Kidney (tissue), 14 donors: ENCODE measurements around the gene SOWAHA. TPM values are rescaled to one million over a fixed set of nuclear protein-coding genes. Genes with fewer than 3 reads are reported as not detected.

Source experiments
- DNase-seq, 5 donors: peaks; one replicate each; pipeline ENCODE4 v3.0.0-alpha.2; 2013 to 2020
- FAIRE-seq: peaks from 2 replicates; lab custom pipeline; 2012; peaks lifted over from hg19 to GRCh38; lab: Jason Lieb, UNC
- H3K27ac ChIP-seq, 2 donors: one replicate each; pipeline ENCODE4 v1.7.0; 2013; ENCODE audit warnings: low read depth in 2 of 2, low read length in 2 of 2, inconsistent platforms in 1 of 2
- H3K27me3 ChIP-seq: one replicate; pipeline ENCODE4 v1.7.1; 2013; ENCODE audit warnings: low read length, inconsistent platforms; ENCODE audit not compliant: control insufficient read depth, insufficient read depth
- H3K36me3 ChIP-seq, 3 donors: one replicate each; pipeline versions ENCODE4 v1.7.0 to v1.7.1; 2013; ENCODE audit warnings: low read length in 3 of 3, control low read depth in 1 of 3, inconsistent platforms in 1 of 3; ENCODE audit not compliant: insufficient read depth in 3 of 3, control insufficient read depth in 2 of 3
- H3K4me1 ChIP-seq, 3 donors: one replicate each; pipeline versions ENCODE4 v1.7.0 to v1.7.1; 2013; ENCODE audit warnings: low read length in 3 of 3, inconsistent platforms in 1 of 3, low read depth in 1 of 3; ENCODE audit not compliant: control insufficient read depth in 2 of 3, insufficient read depth in 2 of 3
- H3K4me3 ChIP-seq, 3 donors: one replicate each; pipeline versions ENCODE4 v1.7.0 to v1.8.1; 2013; ENCODE audit warnings: low read length in 3 of 3, control low read depth in 1 of 3, inconsistent platforms in 1 of 3
- H3K9ac ChIP-seq, 3 donors: one replicate each; pipeline versions ENCODE4 v1.7.0 to v1.7.1; 2013; ENCODE audit warnings: low read length in 3 of 3, control low read depth in 1 of 3, inconsistent platforms in 1 of 3
- H3K9me3 ChIP-seq, 3 donors: one replicate each; pipeline versions ENCODE4 v1.7.0 to v1.7.1; 2013; ENCODE audit warnings: low read length in 3 of 3, control low read depth in 1 of 3, inconsistent platforms in 1 of 3; ENCODE audit not compliant: control insufficient read depth in 2 of 3, insufficient read depth in 1 of 3
- intact Hi-C: fragments of 100-400 bp; cut with DNase I; formaldehyde crosslinking; loops from one replicate; pipeline ENCODE4 v1.11.1; 2022
- polyA plus RNA-seq: library from polyadenylated mRNA; stranded (reverse); fragments of 350-450 nt; fragmentation: Illumina TruSeq; extraction: RNeasy Lipid Tissue Mini Kit (QIAGEN cat#74804); gene quantifications from one replicate; pipeline ENCODE4 v1.2.3, GENCODE V29; 2014; ENCODE audit warnings: low read depth, low replicate concordance; ENCODE audit not compliant: insufficient read depth
- total RNA-seq: library from RNA; stranded (reverse); fragmentation: NEBNext Ultra II Directional; extraction: Animal tissue kit (Norgen Biotek cat#: 25700); gene quantifications from one replicate; pipeline ENCODE4 v1.2.1, GENCODE V29; 2021
- TF ChIP-seq, protein P1 (sequence below): IDR thresholded peaks from 3 replicates; pipeline ENCODE4 v1.5.1; 2012; ENCODE audit warnings: mild to moderate bottlenecking, moderate library complexity, borderline replicate concordance; ENCODE audit not compliant: insufficient read depth; ENCODE audit errors: extremely low read depth
- donor health status: control.
- donor health status: control.
- donor health status: control.
- donor health status: control.
- donor health status: control.
- donor health status: DM: yes; HTN: yes; CAD: no.
- donor health status: Normal renal cell carcinoma (clear cell type).

Gene SOWAHA
- total and polyA plus RNA-seq, 2 donors from 2014 or later: 4.1 to 7.1 TPM

DNA sequence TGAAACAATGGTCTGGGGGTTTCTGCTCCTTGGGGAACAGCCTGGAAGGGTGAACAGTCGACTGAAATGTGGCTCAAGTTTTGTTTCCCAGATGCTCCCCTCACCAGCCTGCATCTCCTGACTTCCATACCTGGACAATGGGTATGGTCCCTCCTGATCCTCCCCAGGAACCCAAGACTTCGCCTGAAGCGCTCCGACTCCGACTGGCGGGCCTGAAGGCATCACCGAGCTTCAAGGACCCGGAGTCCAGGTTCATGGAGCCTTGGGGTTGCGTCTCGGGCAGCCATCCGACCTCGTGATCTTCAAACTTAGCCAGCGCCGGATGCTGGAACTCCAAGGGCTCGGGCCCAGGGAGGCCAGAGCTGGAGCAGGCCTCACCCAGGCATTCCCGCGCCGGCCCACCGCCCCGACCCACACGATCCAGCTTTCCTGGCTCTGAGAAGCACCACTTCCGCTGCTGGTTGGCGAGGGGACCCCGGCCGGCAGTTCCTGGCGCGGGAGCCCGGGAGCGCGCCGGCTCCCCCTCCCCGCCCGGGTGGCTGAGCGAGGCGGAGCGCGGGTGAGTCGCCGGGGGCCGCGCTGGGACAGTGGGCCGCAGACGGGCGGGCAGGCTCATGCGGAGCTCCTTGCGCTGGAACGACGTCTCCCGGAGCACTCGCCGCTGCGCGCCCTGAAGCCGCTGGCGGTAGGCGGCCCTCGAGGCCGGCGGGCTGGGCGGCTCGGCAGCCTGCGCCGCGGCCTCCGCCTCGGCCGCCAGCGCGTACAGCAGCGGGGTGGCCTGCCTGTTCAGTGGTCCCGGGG, 12.1 kb downstream of the SOWAHA start:
- TF ChIP-seq, protein P1, sequence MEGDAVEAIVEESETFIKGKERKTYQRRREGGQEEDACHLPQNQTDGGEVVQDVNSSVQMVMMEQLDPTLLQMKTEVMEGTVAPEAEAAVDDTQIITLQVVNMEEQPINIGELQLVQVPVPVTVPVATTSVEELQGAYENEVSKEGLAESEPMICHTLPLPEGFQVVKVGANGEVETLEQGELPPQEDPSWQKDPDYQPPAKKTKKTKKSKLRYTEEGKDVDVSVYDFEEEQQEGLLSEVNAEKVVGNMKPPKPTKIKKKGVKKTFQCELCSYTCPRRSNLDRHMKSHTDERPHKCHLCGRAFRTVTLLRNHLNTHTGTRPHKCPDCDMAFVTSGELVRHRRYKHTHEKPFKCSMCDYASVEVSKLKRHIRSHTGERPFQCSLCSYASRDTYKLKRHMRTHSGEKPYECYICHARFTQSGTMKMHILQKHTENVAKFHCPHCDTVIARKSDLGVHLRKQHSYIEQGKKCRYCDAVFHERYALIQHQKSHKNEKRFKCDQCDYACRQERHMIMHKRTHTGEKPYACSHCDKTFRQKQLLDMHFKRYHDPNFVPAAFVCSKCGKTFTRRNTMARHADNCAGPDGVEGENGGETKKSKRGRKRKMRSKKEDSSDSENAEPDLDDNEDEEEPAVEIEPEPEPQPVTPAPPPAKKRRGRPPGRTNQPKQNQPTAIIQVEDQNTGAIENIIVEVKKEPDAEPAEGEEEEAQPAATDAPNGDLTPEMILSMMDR: no peak
- Histone ChIP-seq H3K4me3 (no peak overlapping the region), H3K9me3 (no peaks in the 10 kb centered on the region), H3K27ac (no peak overlapping the region), H3K36me3 (no peaks in the 10 kb centered on the region), H3K9ac (no peak overlapping the region), H3K4me1 (peaks cover 0 to 13% (median 5%) of the 10 kb centered on the region in 3 donors), H3K27me3 (peaks cover 2% of the 10 kb centered on the region)
- intact Hi-C loops: no loop called here
- no peak for FAIRE-seq
- peak in 3 of 5 donors; percentile 44 to 62 (median 46) for DNase-seq

GRCh38 chr5:132825834-132826391, 12.8 kb downstream of the SOWAHA start:
- FAIRE-seq (no peak), DNase-seq (peak in 2 of 5 donors; percentile 48 to 64)
- TF ChIP-seq, protein P1: no peak
- H3K9me3 ChIP-seq: no peaks in the 10 kb centered on the region
- H3K36me3 ChIP-seq: no peaks in the 10 kb centered on the region
- H3K27me3 ChIP-seq: peaks cover 2% of the 10 kb centered on the region
- no peak overlapping the region for H3K9ac ChIP-seq
- no peak overlapping the region for H3K4me3 ChIP-seq
- H3K4me1 ChIP-seq: peaks cover 0 to 15% (median 5%) of the 10 kb centered on the region in 3 donors
- intact Hi-C loops: no loop called here
- H3K27ac ChIP-seq: no peak overlapping the region

- FAIRE-seq: no peak
- H3K36me3 ChIP-seq: no peaks in the 10 kb centered on the region
- no peak overlapping the region for H3K4me3 ChIP-seq
- DNase-seq: peak in 1 of 5 donors; percentile 22
- H3K27me3 ChIP-seq: peaks cover 2% of the 10 kb centered on the region
- peaks cover 0 to 15% (median 5%) of the 10 kb centered on the region in 3 donors for H3K4me1 ChIP-seq
- H3K9ac ChIP-seq: no peak overlapping the region
- TF ChIP-seq, protein P1: no peak
- intact Hi-C loops: no loop called here
- H3K27ac ChIP-seq: no peak overlapping the region
- no peaks in the 10 kb centered on the region for H3K9me3 ChIP-seq
These were observed 13.5 kb downstream of the SOWAHA start for GRCh38 chr5:132826424-132827082.
